Cardiac muscle cell (in vitro differentiated cells and primary cell): ENCODE data around the gene PDZK1. TPM values are rescaled to one million over a fixed set of nuclear protein-coding genes. Genes with fewer than 3 reads are reported as not detected.

Experiments used
- polyA plus RNA-seq: library from polyadenylated mRNA; unstranded; fragments of >200 nt; fragmentation: Nextera tagmentation; extraction: Ambion mirVana; gene quantifications from 2 replicates; pipeline ENCODE4 v1.2.1, GENCODE V29; 2016
- total RNA-seq: library from RNA; depleted of rRNA; stranded (reverse); fragments of >200 nt; gene quantifications from 2 replicates; pipeline ENCODE4 v1.2.3, GENCODE V29; 2016

The PDZK1 gene
- total and polyA plus RNA-seq, 2 experiments from 2014 or later = 0.18 to 0.77 TPM

Other genes starting within 250 kb of the PDZK1 start
- 13.3 and 13.6 TPM in 2 replicates for gene GPR89A, start 99.4 kb downstream of the PDZK1 start, total RNA-seq
- gene GPR89A, start 99.4 kb downstream of the PDZK1 start, polyA plus RNA-seq = 24.3 and 29.1 TPM in 2 replicates
- not detected in 2 replicates for gene CD160, start 12.1 kb upstream of the PDZK1 start, total RNA-seq
- 0.35 and 0.71 TPM in 2 replicates for gene CD160, start 12.1 kb upstream of the PDZK1 start, polyA plus RNA-seq
- 15.7 and 18.8 TPM in 2 replicates for gene RNF115, start 116.7 kb upstream of the PDZK1 start, total RNA-seq
- gene RNF115, start 116.7 kb upstream of the PDZK1 start, polyA plus RNA-seq = 12.9 and 14.5 TPM in 2 replicates
- gene POLR3C, start 116.8 kb upstream of the PDZK1 start, total RNA-seq = 31.4 and 34.9 TPM in 2 replicates
- gene POLR3C, start 116.8 kb upstream of the PDZK1 start, polyA plus RNA-seq = 33.2 and 44.6 TPM in 2 replicates
- gene NUDT17, start 138.3 kb upstream of the PDZK1 start, total RNA-seq = 19.7 and 23.1 TPM in 2 replicates
- 15.7 and 17.0 TPM in 2 replicates for gene NUDT17, start 138.3 kb upstream of the PDZK1 start, polyA plus RNA-seq
- gene PIAS3, start 151.7 kb upstream of the PDZK1 start, total RNA-seq = 22.2 and 23.7 TPM in 2 replicates
- 40.5 and 61.5 TPM in 2 replicates for gene PIAS3, start 151.7 kb upstream of the PDZK1 start, polyA plus RNA-seq
- gene ANKRD35, start 178.5 kb upstream of the PDZK1 start, total RNA-seq = 0.11 TPM in 1 of 2 replicates, not detected in the other
- 0.64 and 0.77 TPM in 2 replicates for gene ANKRD35, start 178.5 kb upstream of the PDZK1 start, polyA plus RNA-seq
- 1.9 and 3.0 TPM in 2 replicates for gene ITGA10, start 202.7 kb upstream of the PDZK1 start, total RNA-seq
- gene ITGA10, start 202.7 kb upstream of the PDZK1 start, polyA plus RNA-seq = 5.6 and 6.1 TPM in 2 replicates
- gene PEX11B, start 211.3 kb upstream of the PDZK1 start, total RNA-seq = 28.2 and 28.4 TPM in 2 replicates
- 42.3 and 50.1 TPM in 2 replicates for gene PEX11B, start 211.3 kb upstream of the PDZK1 start, polyA plus RNA-seq
- gene RBM8A, start 220.1 kb upstream of the PDZK1 start, total RNA-seq = 282 and 329 TPM in 2 replicates
- gene RBM8A, start 220.1 kb upstream of the PDZK1 start, polyA plus RNA-seq = 272 and 289 TPM in 2 replicates